ENCODE data around the gene CHEK1.

CHEK1 gene

DNA sequence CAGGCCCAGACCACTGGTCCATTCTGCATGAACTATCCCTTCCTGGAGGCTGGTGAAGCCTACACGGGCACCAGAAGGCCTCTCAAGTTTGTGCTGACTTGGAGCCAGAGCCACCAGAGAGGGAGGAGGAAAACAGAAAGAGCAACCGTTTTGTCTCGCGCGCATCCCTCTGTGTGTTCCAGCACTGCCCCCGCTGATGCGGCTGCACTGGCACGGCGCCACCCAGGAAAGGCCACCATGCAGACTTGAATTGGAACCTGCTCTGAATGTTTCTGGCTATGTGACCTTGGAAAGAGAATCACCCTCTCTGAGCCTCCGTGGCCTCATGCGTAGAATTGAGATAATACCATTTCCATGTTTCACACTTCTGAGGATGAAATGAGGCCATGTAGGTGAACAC is 63.1 kb downstream of the CHEK1 start:
- Histone ChIP-seq H4K8ac (ENCODE audit: low read depth, low read length) (no peak overlapping the region), H2BK5ac (ENCODE audit: low read length) (no peak overlapping the region), H3K79me2 (ENCODE audit: control insufficient read depth, insufficient read depth, low read length) (no peaks in the 10 kb centered on the region), H2BK120ac (ENCODE audit: low read depth, low read length) (no peak overlapping the region), H2BK15ac (replicated peaks; ENCODE audit: low read depth) (no peak overlapping the region), H3K9ac (ENCODE audit: low read length) (no peak overlapping the region), H3K27me3 (ENCODE audit: insufficient read depth, low read length, poor library complexity) (no peaks in the 10 kb centered on the region), H3K4me3 (ENCODE audit: low read length) (no peak overlapping the region), H3K36me3 (ENCODE audit: control insufficient read depth, insufficient read depth, low read length) (no peaks in the 10 kb centered on the region), H3K27ac (ENCODE audit: low read depth, low read length) (no peak overlapping the region), H3K4ac (ENCODE audit: low read depth, low read length) (no peak overlapping the region), H3K79me1 (ENCODE audit: low read length) (no peaks in the 10 kb centered on the region), H3K4me1 (ENCODE audit: control insufficient read depth, low read depth, low read length) (no peaks in the 10 kb centered on the region), H3K18ac (ENCODE audit: low read length) (no peak overlapping the region), H3K56ac (ENCODE audit: low read length) (no peak overlapping the region), H2AK5ac (ENCODE audit: low read length) (no peak overlapping the region), H3K4me2 (ENCODE audit: low read length) (no peak overlapping the region), H3K23ac (ENCODE audit: low read length) (no peak overlapping the region), H4K5ac (ENCODE audit: low read length) (no peak overlapping the region)
- WGBS (ENCODE audit: extremely low coverage, insufficient coverage, low lambda C conversion rate), result no CpG with 5 or more reads among the region's 11 CpGs
- no peak for DNase-seq

DNA sequence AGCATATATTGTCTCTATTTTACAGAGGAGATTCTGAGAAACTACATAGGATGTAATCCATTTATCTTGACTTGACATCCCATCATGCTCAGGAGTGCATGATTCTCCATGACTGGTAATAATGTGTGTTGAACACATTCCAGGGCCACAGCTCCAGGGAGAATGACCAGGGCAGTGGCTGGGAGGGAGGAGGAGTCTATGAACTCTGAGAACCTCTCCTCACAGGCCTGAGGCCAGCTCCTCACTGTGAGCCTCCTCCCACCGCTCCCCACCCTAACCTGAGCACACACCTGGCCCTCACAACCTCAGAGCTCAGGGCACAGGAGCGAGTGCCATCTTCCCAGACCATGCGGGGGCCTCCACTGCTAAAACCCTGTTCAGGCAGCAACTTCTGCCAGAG is 63.7 kb downstream of the CHEK1 start:
- Histone ChIP-seq H3K56ac (ENCODE audit: low read length) (no peak overlapping the region), H2BK120ac (ENCODE audit: low read depth, low read length) (no peak overlapping the region), H3K4me2 (ENCODE audit: low read length) (no peak overlapping the region), H3K79me1 (ENCODE audit: low read length) (no peaks in the 10 kb centered on the region), H3K27me3 (ENCODE audit: insufficient read depth, low read length, poor library complexity) (no peaks in the 10 kb centered on the region), H4K5ac (ENCODE audit: low read length) (no peak overlapping the region), H4K8ac (ENCODE audit: low read depth, low read length) (no peak overlapping the region), H3K36me3 (ENCODE audit: control insufficient read depth, insufficient read depth, low read length) (no peaks in the 10 kb centered on the region), H2AK5ac (ENCODE audit: low read length) (no peak overlapping the region), H3K4me3 (ENCODE audit: low read length) (no peak overlapping the region), H3K27ac (ENCODE audit: low read depth, low read length) (no peak overlapping the region), H3K4me1 (ENCODE audit: control insufficient read depth, low read depth, low read length) (no peaks in the 10 kb centered on the region), H3K4ac (ENCODE audit: low read depth, low read length) (no peak overlapping the region), H3K79me2 (ENCODE audit: control insufficient read depth, insufficient read depth, low read length) (no peaks in the 10 kb centered on the region), H3K9ac (ENCODE audit: low read length) (no peak overlapping the region), H2BK15ac (replicated peaks; ENCODE audit: low read depth) (no peak overlapping the region), H3K18ac (ENCODE audit: low read length) (no peak overlapping the region), H3K23ac (ENCODE audit: low read length) (no peak overlapping the region), H2BK5ac (ENCODE audit: low read length) (no peak overlapping the region)
- no CpG with 5 or more reads among the region's 3 CpGs for WGBS (ENCODE audit: extremely low coverage, insufficient coverage, low lambda C conversion rate)
- no peak for DNase-seq

DNA sequence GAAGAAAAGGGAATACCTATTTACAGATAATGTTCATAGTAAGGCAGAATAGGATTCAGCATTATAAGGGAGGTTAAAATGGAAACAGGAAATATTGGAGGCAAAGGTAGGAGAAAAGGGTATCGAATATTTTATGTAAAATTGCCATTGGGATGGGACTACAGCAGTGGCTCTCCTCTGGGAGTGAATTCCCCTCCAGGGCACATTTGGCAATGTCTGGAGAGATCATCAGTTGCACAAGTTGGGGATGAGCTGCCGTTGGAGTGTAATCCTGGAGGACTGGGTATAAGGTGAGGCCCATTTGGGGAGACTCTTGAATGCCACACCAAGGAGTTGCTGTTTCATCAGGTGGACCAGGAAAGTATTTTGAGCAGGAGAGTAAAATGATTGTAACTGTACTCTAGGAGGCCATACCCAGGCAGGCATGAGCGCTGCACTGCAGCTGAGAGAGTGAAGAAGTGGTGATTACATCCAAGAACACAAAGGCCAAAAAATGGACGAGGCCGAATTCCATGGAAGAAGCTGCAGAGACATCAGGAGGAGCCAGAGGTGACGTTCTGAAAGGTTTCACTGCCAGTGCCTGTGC is 64.4 kb downstream of the CHEK1 start:
- Histone ChIP-seq H3K56ac (ENCODE audit: low read length) (no peak overlapping the region), H3K36me3 (ENCODE audit: control insufficient read depth, insufficient read depth, low read length) (no peaks in the 10 kb centered on the region), H2BK15ac (replicated peaks; ENCODE audit: low read depth) (no peak overlapping the region), H3K4me3 (ENCODE audit: low read length) (no peak overlapping the region), H2AK5ac (ENCODE audit: low read length) (no peak overlapping the region), H3K27ac (ENCODE audit: low read depth, low read length) (no peak overlapping the region), H3K27me3 (ENCODE audit: insufficient read depth, low read length, poor library complexity) (no peaks in the 10 kb centered on the region), H2BK5ac (ENCODE audit: low read length) (no peak overlapping the region), H3K79me2 (ENCODE audit: control insufficient read depth, insufficient read depth, low read length) (no peaks in the 10 kb centered on the region), H4K8ac (ENCODE audit: low read depth, low read length) (no peak overlapping the region), H3K4ac (ENCODE audit: low read depth, low read length) (no peak overlapping the region), H3K23ac (ENCODE audit: low read length) (no peak overlapping the region), H4K5ac (ENCODE audit: low read length) (no peak overlapping the region), H3K79me1 (ENCODE audit: low read length) (no peaks in the 10 kb centered on the region), H3K4me2 (ENCODE audit: low read length) (no peak overlapping the region), H3K18ac (ENCODE audit: low read length) (no peak overlapping the region), H3K4me1 (ENCODE audit: control insufficient read depth, low read depth, low read length) (no peaks in the 10 kb centered on the region), H2BK120ac (ENCODE audit: low read depth, low read length) (no peak overlapping the region), H3K9ac (ENCODE audit: low read length) (no peak overlapping the region)
- no peak for DNase-seq
- no CpG with 5 or more reads among the region's 6 CpGs for WGBS (ENCODE audit: extremely low coverage, insufficient coverage, low lambda C conversion rate)

- Histone ChIP-seq H3K4me1 (ENCODE audit: control insufficient read depth, low read depth, low read length) (no peaks in the 10 kb centered on the region), H3K56ac (ENCODE audit: low read length) (no peak overlapping the region), H4K8ac (ENCODE audit: low read depth, low read length) (no peak overlapping the region), H2BK120ac (ENCODE audit: low read depth, low read length) (no peak overlapping the region), H3K23ac (ENCODE audit: low read length) (no peak overlapping the region), H2BK5ac (ENCODE audit: low read length) (no peak overlapping the region), H3K36me3 (ENCODE audit: control insufficient read depth, insufficient read depth, low read length) (no peaks in the 10 kb centered on the region), H3K79me2 (ENCODE audit: control insufficient read depth, insufficient read depth, low read length) (no peaks in the 10 kb centered on the region), H3K4me2 (ENCODE audit: low read length) (no peak overlapping the region), H3K27me3 (ENCODE audit: insufficient read depth, low read length, poor library complexity) (no peaks in the 10 kb centered on the region), H3K4me3 (ENCODE audit: low read length) (no peak overlapping the region), H3K79me1 (ENCODE audit: low read length) (no peaks in the 10 kb centered on the region), H2BK15ac (replicated peaks; ENCODE audit: low read depth) (no peak overlapping the region), H2AK5ac (ENCODE audit: low read length) (no peak overlapping the region), H3K18ac (ENCODE audit: low read length) (no peak overlapping the region), H3K9ac (ENCODE audit: low read length) (no peak overlapping the region), H3K4ac (ENCODE audit: low read depth, low read length) (no peak overlapping the region), H3K27ac (ENCODE audit: low read depth, low read length) (no peak overlapping the region), H4K5ac (ENCODE audit: low read length) (no peak overlapping the region)
- WGBS (ENCODE audit: extremely low coverage, insufficient coverage, low lambda C conversion rate), result no CpG with 5 or more reads among the region's 2 CpGs
- no peak for DNase-seq
These were observed 65.0 kb downstream of the CHEK1 start for GRCh38 chr11:125690006-125690405.

- no peaks in the 10 kb centered on the region for H3K79me1 ChIP-seq (ENCODE audit: low read length)
- WGBS (ENCODE audit: extremely low coverage, insufficient coverage, low lambda C conversion rate), result no CpG with 5 or more reads among the region's 5 CpGs
- H3K4me1 ChIP-seq (ENCODE audit: control insufficient read depth, low read depth, low read length), result no peaks in the 10 kb centered on the region
- H3K4me3 ChIP-seq (ENCODE audit: low read length), result no peak overlapping the region
- H3K36me3 ChIP-seq (ENCODE audit: control insufficient read depth, insufficient read depth, low read length), result no peaks in the 10 kb centered on the region
- no peak overlapping the region for H4K8ac ChIP-seq (ENCODE audit: low read depth, low read length)
- no peak overlapping the region for H2BK15ac ChIP-seq (replicated peaks; ENCODE audit: low read depth)
- no peak overlapping the region for H2BK120ac ChIP-seq (ENCODE audit: low read depth, low read length)
- no peak for DNase-seq
- no peak overlapping the region for H2BK5ac ChIP-seq (ENCODE audit: low read length)
- H4K5ac ChIP-seq (ENCODE audit: low read length), result no peak overlapping the region
- H3K4ac ChIP-seq (ENCODE audit: low read depth, low read length), result no peak overlapping the region
- H3K27ac ChIP-seq (ENCODE audit: low read depth, low read length), result no peak overlapping the region
- no peak overlapping the region for H3K56ac ChIP-seq (ENCODE audit: low read length)
- no peaks in the 10 kb centered on the region for H3K27me3 ChIP-seq (ENCODE audit: insufficient read depth, low read length, poor library complexity)
- H3K4me2 ChIP-seq (ENCODE audit: low read length), result no peak overlapping the region
- H2AK5ac ChIP-seq (ENCODE audit: low read length), result no peak overlapping the region
- no peak overlapping the region for H3K23ac ChIP-seq (ENCODE audit: low read length)
- H3K79me2 ChIP-seq (ENCODE audit: control insufficient read depth, insufficient read depth, low read length), result no peaks in the 10 kb centered on the region
- H3K18ac ChIP-seq (ENCODE audit: low read length), result no peak overlapping the region
- no peak overlapping the region for H3K9ac ChIP-seq (ENCODE audit: low read length)
These were observed 67.9 kb downstream of the CHEK1 start for GRCh38 chr11:125692887-125693286.

- Histone ChIP-seq H3K18ac (ENCODE audit: low read length) (no peak overlapping the region), H2BK5ac (ENCODE audit: low read length) (no peak overlapping the region), H3K27ac (ENCODE audit: low read depth, low read length) (no peak overlapping the region), H4K8ac (ENCODE audit: low read depth, low read length) (no peak overlapping the region), H4K5ac (ENCODE audit: low read length) (no peak overlapping the region), H3K4ac (ENCODE audit: low read depth, low read length) (no peak overlapping the region), H2AK5ac (ENCODE audit: low read length) (no peak overlapping the region), H3K27me3 (ENCODE audit: insufficient read depth, low read length, poor library complexity) (no peaks in the 10 kb centered on the region), H3K4me2 (ENCODE audit: low read length) (no peak overlapping the region), H3K9ac (ENCODE audit: low read length) (no peak overlapping the region), H3K4me3 (ENCODE audit: low read length) (no peak overlapping the region), H3K79me2 (ENCODE audit: control insufficient read depth, insufficient read depth, low read length) (no peaks in the 10 kb centered on the region), H3K4me1 (ENCODE audit: control insufficient read depth, low read depth, low read length) (no peaks in the 10 kb centered on the region), H3K23ac (ENCODE audit: low read length) (no peak overlapping the region), H3K56ac (ENCODE audit: low read length) (no peak overlapping the region), H2BK120ac (ENCODE audit: low read depth, low read length) (no peak overlapping the region), H2BK15ac (replicated peaks; ENCODE audit: low read depth) (no peak overlapping the region), H3K79me1 (ENCODE audit: low read length) (no peaks in the 10 kb centered on the region), H3K36me3 (ENCODE audit: control insufficient read depth, insufficient read depth, low read length) (no peaks in the 10 kb centered on the region)
- WGBS (ENCODE audit: extremely low coverage, insufficient coverage, low lambda C conversion rate), result no CpG with 5 or more reads among the region's 2 CpGs
- no peak for DNase-seq
These were observed 70.0 kb downstream of the CHEK1 start for GRCh38 chr11:125694951-125695350.

Data from mesendoderm (in vitro differentiated cells).